HL-60 (cell line): ENCODE results near the gene MAST2.

ENCODE experiments used
- POLR2AphosphoS5 ChIP-seq: IDR thresholded peaks from 2 replicates; pipeline ENCODE4 v1.6.1; 2012; ENCODE audit warnings: low read depth
- TF ChIP-seq, protein P1 (sequence below): IDR thresholded peaks from one replicate; pipeline ENCODE4 v1.5.1; 2011; ENCODE audit warnings: low read length, control low read depth, inconsistent platforms; ENCODE audit not compliant: insufficient read depth
- TF ChIP-seq, protein P2 (sequence below): IDR thresholded peaks from 2 replicates; pipeline ENCODE4 v1.6.1; 2012; ENCODE audit warnings: low read depth; ENCODE audit not compliant: insufficient replicate concordance

DNA sequence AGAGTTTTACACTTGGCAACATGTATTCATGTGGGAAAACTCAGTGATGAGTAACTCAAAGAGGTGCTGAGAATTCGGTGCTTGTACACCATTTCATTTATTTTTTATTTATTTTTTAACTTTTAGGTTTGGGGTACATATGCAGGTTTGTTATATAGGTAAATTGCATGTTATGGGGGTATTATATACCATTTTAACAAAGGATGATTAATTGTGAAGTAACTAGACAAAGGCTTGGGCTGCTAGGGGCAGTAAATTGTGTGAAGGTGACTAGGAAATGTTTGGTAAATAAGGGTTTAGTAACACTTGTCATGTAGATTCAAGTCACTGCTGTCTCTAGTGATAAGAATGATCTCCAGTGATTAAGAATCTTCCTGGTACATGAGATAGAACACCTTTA, 139.0 kb downstream of the MAST2 start:
- TF ChIP-seq, protein P1, sequence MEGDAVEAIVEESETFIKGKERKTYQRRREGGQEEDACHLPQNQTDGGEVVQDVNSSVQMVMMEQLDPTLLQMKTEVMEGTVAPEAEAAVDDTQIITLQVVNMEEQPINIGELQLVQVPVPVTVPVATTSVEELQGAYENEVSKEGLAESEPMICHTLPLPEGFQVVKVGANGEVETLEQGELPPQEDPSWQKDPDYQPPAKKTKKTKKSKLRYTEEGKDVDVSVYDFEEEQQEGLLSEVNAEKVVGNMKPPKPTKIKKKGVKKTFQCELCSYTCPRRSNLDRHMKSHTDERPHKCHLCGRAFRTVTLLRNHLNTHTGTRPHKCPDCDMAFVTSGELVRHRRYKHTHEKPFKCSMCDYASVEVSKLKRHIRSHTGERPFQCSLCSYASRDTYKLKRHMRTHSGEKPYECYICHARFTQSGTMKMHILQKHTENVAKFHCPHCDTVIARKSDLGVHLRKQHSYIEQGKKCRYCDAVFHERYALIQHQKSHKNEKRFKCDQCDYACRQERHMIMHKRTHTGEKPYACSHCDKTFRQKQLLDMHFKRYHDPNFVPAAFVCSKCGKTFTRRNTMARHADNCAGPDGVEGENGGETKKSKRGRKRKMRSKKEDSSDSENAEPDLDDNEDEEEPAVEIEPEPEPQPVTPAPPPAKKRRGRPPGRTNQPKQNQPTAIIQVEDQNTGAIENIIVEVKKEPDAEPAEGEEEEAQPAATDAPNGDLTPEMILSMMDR, result no peak
- TF ChIP-seq, protein P2, sequence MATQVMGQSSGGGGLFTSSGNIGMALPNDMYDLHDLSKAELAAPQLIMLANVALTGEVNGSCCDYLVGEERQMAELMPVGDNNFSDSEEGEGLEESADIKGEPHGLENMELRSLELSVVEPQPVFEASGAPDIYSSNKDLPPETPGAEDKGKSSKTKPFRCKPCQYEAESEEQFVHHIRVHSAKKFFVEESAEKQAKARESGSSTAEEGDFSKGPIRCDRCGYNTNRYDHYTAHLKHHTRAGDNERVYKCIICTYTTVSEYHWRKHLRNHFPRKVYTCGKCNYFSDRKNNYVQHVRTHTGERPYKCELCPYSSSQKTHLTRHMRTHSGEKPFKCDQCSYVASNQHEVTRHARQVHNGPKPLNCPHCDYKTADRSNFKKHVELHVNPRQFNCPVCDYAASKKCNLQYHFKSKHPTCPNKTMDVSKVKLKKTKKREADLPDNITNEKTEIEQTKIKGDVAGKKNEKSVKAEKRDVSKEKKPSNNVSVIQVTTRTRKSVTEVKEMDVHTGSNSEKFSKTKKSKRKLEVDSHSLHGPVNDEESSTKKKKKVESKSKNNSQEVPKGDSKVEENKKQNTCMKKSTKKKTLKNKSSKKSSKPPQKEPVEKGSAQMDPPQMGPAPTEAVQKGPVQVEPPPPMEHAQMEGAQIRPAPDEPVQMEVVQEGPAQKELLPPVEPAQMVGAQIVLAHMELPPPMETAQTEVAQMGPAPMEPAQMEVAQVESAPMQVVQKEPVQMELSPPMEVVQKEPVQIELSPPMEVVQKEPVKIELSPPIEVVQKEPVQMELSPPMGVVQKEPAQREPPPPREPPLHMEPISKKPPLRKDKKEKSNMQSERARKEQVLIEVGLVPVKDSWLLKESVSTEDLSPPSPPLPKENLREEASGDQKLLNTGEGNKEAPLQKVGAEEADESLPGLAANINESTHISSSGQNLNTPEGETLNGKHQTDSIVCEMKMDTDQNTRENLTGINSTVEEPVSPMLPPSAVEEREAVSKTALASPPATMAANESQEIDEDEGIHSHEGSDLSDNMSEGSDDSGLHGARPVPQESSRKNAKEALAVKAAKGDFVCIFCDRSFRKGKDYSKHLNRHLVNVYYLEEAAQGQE, result no peak
- TF ChIP-seq POLR2AphosphoS5, result no peak
